HG02981 (cell line): ENCODE results near the gene USP46.

Experiments
- ATAC-seq: cut with Tn5 transposase; IDR thresholded peaks from one replicate; pipeline ENCODE4 v1.9.1; 2021; ENCODE audit warnings: mild to moderate bottlenecking, moderate library complexity; ENCODE audit not compliant: unreplicated experiment

The USP46 gene

GRCh38 chr4:52622564-52622963, 36.5 kb downstream of the USP46 start:
- no peak for ATAC-seq

DNA sequence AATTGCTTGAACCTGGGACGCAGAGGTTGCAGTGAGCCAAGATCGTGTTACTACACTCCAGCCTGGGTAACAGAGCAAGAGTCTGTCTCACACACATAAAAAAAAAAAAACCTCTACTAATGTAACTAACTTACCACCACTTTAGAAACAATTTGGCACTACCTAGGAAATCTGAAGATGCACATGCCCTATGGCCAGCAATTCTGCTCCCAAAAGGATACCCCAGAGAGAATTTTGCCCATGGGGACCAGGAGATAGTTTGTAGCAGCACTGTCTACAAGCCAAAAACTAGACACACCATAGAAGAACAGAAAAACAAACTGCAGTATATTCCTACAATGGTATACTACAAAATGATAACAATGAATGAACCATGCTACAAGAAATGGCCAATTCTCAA, 37.5 kb downstream of the USP46 start:
- no peak for ATAC-seq

DNA sequence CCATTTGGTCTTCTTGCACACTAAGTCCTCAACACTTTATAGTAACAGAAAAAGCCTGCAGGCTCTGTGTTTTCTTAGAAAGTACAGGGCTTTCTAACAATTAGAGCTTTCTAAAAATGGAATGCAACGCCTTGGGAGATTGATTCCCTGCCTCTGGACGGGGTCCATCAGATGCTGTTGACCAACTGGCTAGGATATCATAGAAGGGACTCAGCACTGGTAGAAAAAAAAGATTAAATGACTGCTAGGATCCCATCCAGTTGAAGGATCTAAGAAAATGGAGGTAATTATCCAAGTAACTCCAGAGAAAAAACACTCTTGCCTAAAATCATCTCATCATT, 39.5 kb downstream of the USP46 start:
- ATAC-seq, result no peak

GRCh38 chr4:52618795-52619590, 40.1 kb downstream of the USP46 start:
- no peak for ATAC-seq

DNA sequence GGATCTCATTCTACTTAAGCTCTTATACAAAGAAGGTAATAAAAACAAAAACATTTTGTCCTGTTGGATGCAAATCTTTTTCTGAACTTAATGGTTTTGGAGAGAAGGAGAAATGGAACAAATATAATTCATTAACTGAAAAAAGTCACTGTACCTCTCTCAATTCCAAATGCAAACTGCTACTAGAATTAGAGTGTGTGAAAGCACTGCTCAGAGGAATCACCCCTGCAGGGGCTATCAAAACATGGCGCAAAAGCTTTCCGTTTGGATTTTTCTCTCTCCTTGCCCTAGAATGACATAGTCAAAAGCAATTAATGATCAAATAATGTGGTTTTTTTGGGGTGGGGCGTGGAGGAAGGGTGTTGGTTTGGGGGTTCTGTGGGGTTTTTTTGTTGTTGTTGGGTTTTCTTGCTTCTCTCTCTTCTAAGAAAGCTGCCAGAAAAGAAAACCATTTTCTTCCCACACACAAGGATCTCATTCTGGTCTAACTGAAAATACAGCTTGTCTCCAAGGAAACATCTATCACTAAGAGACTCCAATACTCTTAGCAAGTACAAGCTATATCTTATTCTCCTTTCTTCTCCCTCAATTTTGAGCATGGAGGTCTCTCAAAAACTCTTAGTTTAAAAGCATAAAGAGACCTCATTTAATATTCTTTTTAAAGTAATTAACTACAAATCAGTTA, 41.6 kb downstream of the USP46 start:
- no peak for ATAC-seq

GRCh38 chr4:52614241-52614640, 44.9 kb downstream of the USP46 start:
- ATAC-seq, result no peak

- no peak for ATAC-seq
Observed at GRCh38 chr4:52612341-52612740, 46.8 kb downstream of the USP46 start.

- no peak for ATAC-seq
Observed at GRCh38 chr4:52611030-52611555, 48.0 kb downstream of the USP46 start.

DNA sequence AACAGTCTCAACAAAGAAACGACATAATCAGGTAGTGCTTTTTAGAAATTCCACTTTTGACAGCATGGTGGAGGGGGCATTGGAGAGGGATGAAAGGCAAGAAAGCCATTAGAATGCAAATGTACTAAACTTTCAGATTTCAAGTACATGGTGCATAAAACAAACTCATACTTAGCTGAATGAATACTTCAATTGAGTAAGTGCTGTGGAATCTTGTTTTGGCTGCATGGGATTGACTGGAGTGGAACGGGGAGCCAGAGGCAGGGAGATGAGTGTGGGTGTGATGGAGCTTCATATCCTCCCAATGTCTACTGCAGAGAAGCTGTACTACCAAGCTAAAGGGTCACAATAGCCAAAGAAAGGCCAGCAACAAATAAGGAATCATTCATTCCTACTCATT, 52.4 kb downstream of the USP46 start:
- ATAC-seq, result no peak

DNA sequence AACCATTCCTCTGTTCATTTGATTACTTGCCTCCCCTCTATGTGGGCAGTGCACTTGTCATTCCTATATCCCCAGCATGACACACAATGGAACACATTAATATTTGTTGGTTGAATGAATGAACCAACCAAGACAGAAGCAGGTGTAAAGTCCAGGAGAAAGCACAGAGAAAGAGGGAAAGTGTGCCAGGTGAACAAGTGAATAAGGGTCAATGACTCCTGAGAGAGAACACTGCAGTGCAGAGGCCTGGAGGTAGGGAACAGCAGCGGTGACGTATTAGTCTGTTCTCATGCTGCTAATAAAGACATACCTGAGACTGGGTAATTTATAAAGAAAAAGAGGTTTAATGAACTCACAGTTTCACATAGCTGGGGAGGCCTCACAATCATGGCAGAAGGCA, 53.1 kb downstream of the USP46 start:
- ATAC-seq, result no peak

GRCh38 chr4:52604215-52604614, 54.9 kb downstream of the USP46 start:
- no peak for ATAC-seq

- ATAC-seq, result no peak
Observed at GRCh38 chr4:52600275-52600674, 58.8 kb downstream of the USP46 start.

- ATAC-seq, result no peak
Observed at GRCh38 chr4:52595001-52595400, 64.1 kb downstream of the USP46 start.

DNA sequence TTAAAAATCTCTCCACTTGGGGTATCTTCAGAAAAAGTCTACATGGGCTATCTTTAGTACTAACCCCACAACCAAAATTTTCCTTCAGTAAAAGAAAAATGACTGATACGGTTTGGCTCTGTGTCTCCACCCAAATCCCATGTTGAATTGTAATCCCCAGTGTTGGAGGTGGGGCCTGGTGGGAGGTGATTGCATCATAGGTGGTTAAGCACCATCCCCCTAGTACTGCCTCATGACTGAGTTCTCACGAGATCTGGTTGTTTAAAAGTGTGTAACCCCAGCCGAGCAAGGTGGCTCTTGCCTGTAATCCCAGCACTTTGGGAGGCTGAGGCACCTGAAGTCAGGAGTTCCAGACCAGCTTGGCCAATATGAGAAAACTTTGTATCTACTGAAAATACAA, 66.8 kb downstream of the USP46 start:
- ATAC-seq, result no peak

GRCh38 chr4:52588771-52589591, 70.1 kb downstream of the USP46 start:
- no peak for ATAC-seq

GRCh38 chr4:52588097-52588496, 71.0 kb downstream of the USP46 start:
- no peak for ATAC-seq

DNA sequence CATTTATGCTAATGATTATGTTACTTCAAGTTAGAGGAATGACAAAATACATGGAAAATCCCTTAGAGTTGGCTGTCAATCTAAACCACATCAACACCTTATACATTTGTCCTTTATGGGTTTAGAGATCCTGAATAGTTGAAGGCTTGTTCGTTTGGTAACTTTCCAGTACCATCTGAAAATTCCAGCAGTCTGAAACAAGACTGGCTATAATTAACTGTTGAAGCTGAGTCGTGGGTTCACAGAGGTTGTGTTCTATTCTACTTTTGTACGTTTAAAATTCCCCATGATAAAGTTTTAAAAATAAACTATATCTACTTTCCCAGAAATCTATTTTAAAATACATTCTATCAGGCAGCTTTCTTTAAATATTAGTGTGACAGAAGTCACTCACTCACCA, 73.0 kb downstream of the USP46 start:
- ATAC-seq, result no peak

GRCh38 chr4:52585379-52585778, 73.7 kb downstream of the USP46 start:
- ATAC-seq, result no peak

DNA sequence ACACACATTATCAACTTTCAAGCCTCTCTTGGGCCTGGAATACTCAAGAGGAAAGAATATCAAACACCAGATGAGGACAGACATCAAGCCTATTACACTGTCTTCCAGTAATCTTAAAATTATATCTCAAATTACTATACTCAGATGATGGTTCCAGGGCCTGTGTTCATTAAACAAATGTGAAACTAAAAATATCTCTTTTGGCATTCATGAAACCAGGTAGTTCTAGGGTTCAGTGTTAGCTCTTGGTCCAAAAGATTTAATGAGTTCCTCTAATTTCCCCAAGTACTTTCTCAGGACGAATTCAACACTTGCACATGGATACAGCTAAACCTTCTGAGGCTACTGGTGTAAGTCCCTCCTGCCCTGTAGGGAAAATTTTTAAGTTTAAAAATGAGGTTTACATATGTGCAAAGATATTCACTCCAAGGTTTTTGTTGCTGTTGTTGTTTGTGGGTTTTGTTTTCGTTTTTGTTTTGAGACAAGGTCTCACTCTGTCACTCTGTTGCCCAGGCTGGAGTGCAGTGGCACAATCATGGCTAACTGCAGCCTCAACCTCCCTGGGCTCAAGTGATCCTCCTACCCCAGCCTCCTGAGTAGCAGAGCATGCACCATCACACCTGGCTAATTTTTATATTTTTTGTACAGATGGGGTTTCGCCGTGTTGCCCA, 79.4 kb downstream of the USP46 start:
- no peak for ATAC-seq

- ATAC-seq, result no peak
Observed at GRCh38 chr4:52578951-52579350, 80.2 kb downstream of the USP46 start.

GRCh38 chr4:52577624-52577962, 81.5 kb downstream of the USP46 start:
- ATAC-seq, result no peak
